H7 (cell line): ENCODE measurements around the gene SLC11A2. TPM values are rescaled to one million over a fixed set of nuclear protein-coding genes. Genes with fewer than 3 reads are reported as not detected.
"Not testable (repeated sequence)": the region's sequence is repeated elsewhere in the genome, so short reads cannot be mapped to it uniquely, and the experiment has no call there.

ENCODE experiments used
- DNase-seq: peaks from one replicate; pipeline ENCODE4 v3.0.0; 2012
- H3K27me3 ChIP-seq: 2 replicates; pipeline ENCODE4 v1.6.0; 2011; ENCODE audit warnings: mild to moderate bottlenecking, low read length; ENCODE audit not compliant: control insufficient read depth, insufficient read depth
- H3K36me3 ChIP-seq: replicated peaks from 2 replicates; pipeline ENCODE4 v1.5.1; 2011; ENCODE audit warnings: low read length; ENCODE audit not compliant: control insufficient read depth, insufficient read depth
- H3K4me3 ChIP-seq: 2 replicates; pipeline ENCODE4 v1.5.1; 2011; ENCODE audit warnings: low read depth, mild to moderate bottlenecking, control low read depth, low read length, moderate library complexity; ENCODE audit not compliant: insufficient read depth
- total RNA-seq: library from RNA; depleted of rRNA; stranded (reverse); fragments of >200 nt; shearing (Covaris generic); gene quantifications from 2 replicates; pipeline ENCODE4 v1.2.3, GENCODE V29; 2014; rRNA removed

SLC11A2 gene
- total RNA-seq, 1 experiment from 2014 or later: 44.9 TPM

DNA sequence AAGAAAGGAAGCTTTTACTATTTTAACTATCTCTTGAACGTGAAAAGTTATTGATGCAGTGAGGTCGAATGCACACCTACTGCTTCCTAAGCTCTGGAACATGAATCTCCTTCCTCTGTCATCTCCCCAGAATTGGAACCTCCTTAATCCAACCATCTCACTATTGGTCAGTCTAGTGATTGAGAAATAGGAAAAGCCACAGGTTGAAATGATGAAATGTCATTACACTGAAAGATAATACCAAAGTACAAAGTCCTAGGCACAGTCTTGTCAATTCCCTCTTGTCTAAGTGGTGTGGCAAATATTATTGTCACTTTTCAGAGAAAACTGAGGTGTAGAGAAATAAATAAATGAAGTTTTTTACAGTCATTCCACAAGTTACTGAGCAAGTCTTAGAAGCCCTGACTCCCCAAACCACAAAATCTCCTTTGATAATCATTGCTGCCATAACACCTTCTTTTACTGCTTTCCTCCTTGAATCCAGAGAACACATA is 93.3 kb downstream of the SLC11A2 start:
- Histone ChIP-seq H3K36me3 (no peaks in the 10 kb centered on the region), H3K4me3 (no peak overlapping the region), H3K27me3 (no peaks in the 10 kb centered on the region)
- no peak for DNase-seq

DNA sequence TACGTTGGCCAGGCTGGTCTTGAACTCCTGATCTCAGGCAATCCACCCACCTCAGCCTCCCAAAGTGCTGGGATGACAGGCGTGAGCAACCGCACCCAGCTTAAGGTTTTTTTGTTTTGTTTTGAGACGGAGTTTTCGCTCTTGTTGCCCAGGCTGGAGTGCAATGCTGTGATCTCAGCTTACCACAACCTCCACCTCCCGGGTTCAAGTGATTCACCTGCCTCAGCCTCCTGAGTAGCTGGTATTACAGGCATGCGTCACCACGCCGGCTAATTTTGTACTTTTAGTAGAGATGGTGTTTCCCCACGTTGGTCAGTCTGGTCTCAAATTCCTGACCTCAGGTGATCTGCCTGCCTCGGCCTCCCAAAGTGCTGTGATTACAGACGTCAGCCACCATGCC is 95.7 kb downstream of the SLC11A2 start:
- not testable (repeated sequence) for H3K4me3 ChIP-seq, H3K27me3 ChIP-seq, DNase-seq, H3K36me3 ChIP-seq

- DNase-seq: no peak
- H3K4me3 ChIP-seq: no peak overlapping the region
- no peaks in the 10 kb centered on the region for H3K36me3 ChIP-seq
- no peaks in the 10 kb centered on the region for H3K27me3 ChIP-seq
Measured at GRCh38 chr12:50929831-50930230, 96.4 kb downstream of the SLC11A2 start.

Other genes with a start within 250 kb of the SLC11A2 start
- not detected in 2 replicates for gene TMPRSS12, start 183.5 kb downstream of the SLC11A2 start, total RNA-seq
- gene HIGD1C, start 73.8 kb downstream of the SLC11A2 start, total RNA-seq: not detected in 2 replicates
- 39.9 and 45.5 TPM in 2 replicates for gene LETMD1, start 21.9 kb upstream of the SLC11A2 start, total RNA-seq
- 22.2 and 24.7 TPM in 2 replicates for gene CSRNP2, start 57.2 kb upstream of the SLC11A2 start, total RNA-seq
- 11.8 and 16.0 TPM in 2 replicates for gene TFCP2, start 146.8 kb upstream of the SLC11A2 start, total RNA-seq
- gene POU6F1, start 191.7 kb upstream of the SLC11A2 start, total RNA-seq: 8.3 and 11.8 TPM in 2 replicates
- gene DAZAP2, start 212.4 kb upstream of the SLC11A2 start, total RNA-seq: 47.1 and 56.8 TPM in 2 replicates
- gene SMAGP, start 244.0 kb upstream of the SLC11A2 start, total RNA-seq: 10.1 and 11.9 TPM in 2 replicates